Panc1 (cell line): ENCODE results near the gene TRAPPC12. TPM values are rescaled to one million over a fixed set of nuclear protein-coding genes. Genes with fewer than 3 reads are reported as not detected.

Experiments
- ATAC-seq: fragments of 200-7000 bp; cut with Tn5 transposase; 2 replicates; pipeline ENCODE4 v1.9.1; 2020; ENCODE audit warnings: mild to moderate bottlenecking, moderate library complexity
- BruUV-seq: library from RNA; stranded (reverse); fragments of 400-500 nt; replicated peaks from 2 replicates; lab custom pipeline; 2021; lab: Mats Ljungman, UMichigan
- CTCF ChIA-PET: fragments of 300-600 bp; sonication (Branson Sonifier 250); formaldehyde crosslinking; loops from one replicate; lab custom pipeline; 2022; ENCODE audit warnings: antibody characterized with exemption; lab: Charles Lee
- POLR2A ChIA-PET: fragments of 300-600 bp; sonication (Branson Sonifier 250); formaldehyde crosslinking; loops from one replicate; lab custom pipeline; 2022; ENCODE audit warnings: antibody characterized with exemption; lab: Charles Lee
- DNase-seq: peaks from one replicate; pipeline ENCODE4 v3.0.0-alpha.2; 2010; ENCODE audit warnings: low read depth, low spot score
- H3K27ac ChIP-seq: 2 replicates; pipeline ENCODE4 v1.5.1; 2011; ENCODE audit warnings: mild to moderate bottlenecking, low read length, inconsistent platforms
- H3K27me3 ChIP-seq: fragments of 200-500 bp; sonication (Bioruptor generic); 2 replicates; pipeline ENCODE4 v1.6.0; 2014; ENCODE audit warnings: low read length, inconsistent platforms; ENCODE audit not compliant: control insufficient read depth, insufficient read depth
- H3K36me3 ChIP-seq: fragments of 200-500 bp; sonication (Bioruptor generic); 2 replicates; pipeline ENCODE4 v1.5.1; 2014; ENCODE audit warnings: inconsistent platforms, mild to moderate bottlenecking, low read length, moderate library complexity; ENCODE audit not compliant: control insufficient read depth, insufficient read depth
- H3K4me1 ChIP-seq: 2 replicates; pipeline ENCODE4 v1.5.1; 2011; ENCODE audit warnings: inconsistent platforms, mild to moderate bottlenecking, low read length, moderate library complexity; ENCODE audit not compliant: control insufficient read depth, insufficient read depth
- H3K4me3 ChIP-seq, 2 experiments: 2 replicates each; pipeline ENCODE4 v1.5.1; 2011 to 2012; ENCODE audit warnings: low read depth in 2 of 2, low read length in 2 of 2, mild to moderate bottlenecking in 2 of 2, inconsistent platforms in 1 of 2, moderate library complexity in 1 of 2
- H3K9me3 ChIP-seq: fragments of 200-500 bp; sonication (Bioruptor generic); 2 replicates; pipeline ENCODE4 v1.5.1; 2014; ENCODE audit warnings: low read depth, mild to moderate bottlenecking, inconsistent platforms, low read length, moderate library complexity; ENCODE audit not compliant: control insufficient read depth, insufficient read depth
- CTCF ChIP-seq: fragments of 450-650 bp; IDR thresholded peaks from 2 replicates; pipeline ENCODE4 v1.5.1; 2017; ENCODE audit warnings: mild to moderate bottlenecking
- POLR2AphosphoS5 ChIP-seq: IDR thresholded peaks from 2 replicates; pipeline ENCODE4 v1.6.1; 2012; ENCODE audit warnings: mild to moderate bottlenecking, low read depth, low read length, moderate library complexity
- REST ChIP-seq, 2 experiments: IDR thresholded peaks; 2 replicates each; pipeline ENCODE4 v1.6.1; 2011 to 2012; ENCODE audit warnings: low read depth in 2 of 2, control low read depth in 1 of 2, low read length in 1 of 2, mild to moderate bottlenecking in 1 of 2, moderate library complexity in 1 of 2; ENCODE audit not compliant: insufficient read depth in 1 of 2
- SIN3A ChIP-seq: IDR thresholded peaks from 2 replicates; pipeline ENCODE4 v1.6.1; 2012; ENCODE audit warnings: low read depth, mild to moderate bottlenecking, low read length, moderate library complexity, borderline replicate concordance; ENCODE audit not compliant: insufficient read depth
- TCF7L2 ChIP-seq: IDR thresholded peaks from 2 replicates; pipeline ENCODE4 v1.6.1; 2011; ENCODE audit warnings: mild to moderate bottlenecking, low read depth, low read length, inconsistent platforms
- in situ Hi-C: cut with HindIII; loops from 2 replicates; pipeline ENCODE4 v1.10.0; 2016; ENCODE audit warnings: low sequenced_read_pairs, low pct_unique_long_range_greater_than_20kb
- intact Hi-C: fragments of 100-400 bp; cut with micrococcal nuclease; formaldehyde crosslinking; loops from one replicate; pipeline ENCODE4 v1.10.0; 2022; ENCODE audit not compliant: unreplicated experiment
- total RNA-seq: library from RNA; stranded (reverse); gene quantifications from one replicate; pipeline ENCODE4 v1.2.1, GENCODE V29; 2021; ENCODE audit not compliant: unreplicated experiment

Gene TRAPPC12
- total RNA-seq, 1 experiment from 2014 or later: 78.7 TPM

GRCh38 chr2:3344897-3345296 lies 34.6 kb upstream of the TRAPPC12 start:
- DNase-seq (no peak), ATAC-seq (no peak)
- H3K27ac ChIP-seq: no peak overlapping the region
- intact Hi-C loops (no loop called here), in situ Hi-C loops (no loop called here)
- no peaks in the 10 kb centered on the region for H3K9me3 ChIP-seq
- no peaks in the 10 kb centered on the region for H3K4me1 ChIP-seq
- H3K36me3 ChIP-seq: no peaks in the 10 kb centered on the region
- CTCF ChIA-PET: no interaction called here
- H3K4me3 ChIP-seq: no peak overlapping the region
- H3K27me3 ChIP-seq: no peaks in the 10 kb centered on the region
- no peak for TF ChIP-seq REST (IDR thresholded peaks at IDR 0.05; ENCODE audit: insufficient read depth in 1 of 2, low read depth in 2 of 2, low read length in 1 of 2)
- TF ChIP-seq SIN3A: no peak
- TF ChIP-seq TCF7L2: no peak
- TF ChIP-seq POLR2AphosphoS5: no peak
- no TSS peak for BruUV-seq
- POLR2A ChIA-PET: no interaction called here

- TF ChIP-seq TCF7L2 (no peak), SIN3A (no peak), CTCF (no peak), POLR2AphosphoS5 (no peak), REST (IDR thresholded peaks at IDR 0.05; ENCODE audit: insufficient read depth in 1 of 2, low read depth in 2 of 2, low read length in 1 of 2) (no peak)
- Histone ChIP-seq H3K27ac (no peak overlapping the region), H3K4me1 (no peaks in the 10 kb centered on the region), H3K27me3 (no peaks in the 10 kb centered on the region), H3K9me3 (no peaks in the 10 kb centered on the region), H3K36me3 (no peaks in the 10 kb centered on the region), H3K4me3 (no peak overlapping the region)
- intact Hi-C loops (no loop called here), in situ Hi-C loops (no loop called here)
- DNase-seq (no peak), ATAC-seq (no peak)
- ChIA-PET CTCF (no interaction called here), POLR2A (no interaction called here)
- no TSS peak for BruUV-seq
Observed at GRCh38 chr2:3345621-3346020, 33.9 kb upstream of the TRAPPC12 start.
